HepG2 (cell line): Measurements from ENCODE around the gene METTL26. TPM values are rescaled to one million over a fixed set of nuclear protein-coding genes. Genes with fewer than 3 reads are reported as not detected.

ENCODE experiments used
- AHR ChIP-seq: IDR thresholded peaks from 2 replicates; pipeline ENCODE4 v1.6.1; 2018; ENCODE audit warnings: missing genetic modification reagents, missing compliant biosample characterization
- BRCA1 ChIP-seq: sonication (generic); formaldehyde crosslinking; IDR thresholded peaks from 2 replicates; pipeline ENCODE4 v1.4.0; 2020; ENCODE audit warnings: missing genetic modification reagents
- CREM ChIP-seq, 2 experiments: sonication (generic) in 1 of 2; formaldehyde crosslinking in 1 of 2; IDR thresholded peaks; 2 replicates each; pipeline versions ENCODE4 v1.4.0 to v1.6.1; 2016 to 2020; ENCODE audit warnings: antibody characterized with exemption in 1 of 2, mild to moderate bottlenecking in 1 of 2, missing genetic modification reagents in 1 of 2
- DBP ChIP-seq: sonication (generic); formaldehyde crosslinking; IDR thresholded peaks from 2 replicates; pipeline ENCODE4 v1.4.0; 2020; ENCODE audit warnings: missing genetic modification reagents; ENCODE audit errors: not compliant biosample characterization
- EED ChIP-seq: sonication (generic); formaldehyde crosslinking; IDR thresholded peaks from 2 replicates; pipeline ENCODE4 v1.5.0; 2020; ENCODE audit warnings: mild to moderate bottlenecking, missing genetic modification reagents
- GTF3A ChIP-seq: sonication (generic); formaldehyde crosslinking; conservative IDR thresholded peaks from 2 replicates; pipeline ENCODE4 v1.4.0; 2020; ENCODE audit warnings: mild to moderate bottlenecking, missing genetic modification reagents
- KDM6A ChIP-seq: IDR thresholded peaks from 2 replicates; pipeline ENCODE4 v1.6.1; 2016; ENCODE audit warnings: low read depth
- MAF1 ChIP-seq: sonication (generic); formaldehyde crosslinking; IDR thresholded peaks from 2 replicates; pipeline ENCODE4 v1.5.0; 2020; ENCODE audit warnings: missing genetic modification reagents, borderline replicate concordance
- MAX ChIP-seq: IDR thresholded peaks from 2 replicates; pipeline ENCODE4 v1.6.1; 2012; ENCODE audit warnings: inconsistent platforms
- NCOR1 ChIP-seq: fragments of 200-600 bp; sonication (generic); IDR thresholded peaks from 2 replicates; pipeline ENCODE4 v1.7.0; 2017; ENCODE audit warnings: antibody characterized with exemption, low read length, borderline replicate concordance
- PPARG ChIP-seq: conservative IDR thresholded peaks from 2 replicates; pipeline ENCODE4 v1.6.1; 2016; ENCODE audit warnings: missing biosample characterization, missing genetic modification reagents
- RERE ChIP-seq: IDR thresholded peaks from 2 replicates; pipeline ENCODE4 v1.6.1; 2016; ENCODE audit warnings: low read depth, missing genetic modification reagents, missing compliant biosample characterization
- SSRP1 ChIP-seq: IDR thresholded peaks from 2 replicates; pipeline ENCODE4 v1.6.1; 2016; ENCODE audit warnings: control low read depth
- STAT6 ChIP-seq: sonication (generic); formaldehyde crosslinking; IDR thresholded peaks from 2 replicates; pipeline ENCODE4 v1.4.0; 2020; ENCODE audit warnings: missing genetic modification reagents, mild to moderate bottlenecking, borderline replicate concordance
- TBL1XR1 ChIP-seq: fragments of 150-350 bp; IDR thresholded peaks from 2 replicates; pipeline ENCODE4 v1.6.1; 2014; ENCODE audit warnings: borderline replicate concordance, low read length; ENCODE audit not compliant: partially characterized antibody
- TGIF2 ChIP-seq: IDR thresholded peaks from 2 replicates; pipeline ENCODE4 v1.6.1; 2016; ENCODE audit warnings: control low read depth, missing compliant biosample characterization
- U2AF2 ChIP-seq: fragments of 200-400 bp; formaldehyde crosslinking; IDR thresholded peaks from 2 replicates; pipeline ENCODE4 v1.6.1; 2017; ENCODE audit warnings: low read depth, mild to moderate bottlenecking, low read length
- ZFP36L1 ChIP-seq: sonication (generic); formaldehyde crosslinking; IDR thresholded peaks from 2 replicates; pipeline ENCODE4 v1.8.0; 2022; ENCODE audit warnings: mild to moderate bottlenecking, missing genetic modification reagents, moderate library complexity
- ZNF292 ChIP-seq: sonication (generic); formaldehyde crosslinking; IDR thresholded peaks from 2 replicates; pipeline ENCODE4 v1.8.1; 2022; ENCODE audit warnings: mild to moderate bottlenecking, low read depth, missing genetic modification reagents, borderline replicate concordance
- ZNF3 ChIP-seq: IDR thresholded peaks from 2 replicates; pipeline ENCODE4 v1.7.0; 2017; ENCODE audit warnings: inconsistent platforms
- ZSCAN25 ChIP-seq: sonication (generic); formaldehyde crosslinking; IDR thresholded peaks from 2 replicates; pipeline ENCODE4 v1.8.0; 2022; ENCODE audit warnings: mild to moderate bottlenecking, missing genetic modification reagents
- polyA plus RNA-seq, 8 experiments: library from polyadenylated mRNA; depleted of rRNA in 3 of 8; stranded (reverse) in 7 of 8; unstranded in 1 of 8; fragments of >200 nt; fragmentation: Illumina TruSeq in 4 of 8; extraction: Trizol in 4 of 8; gene quantifications; 2 replicates each; pipeline versions ENCODE4 v1.2.1 to v1.2.3, GENCODE V29; 2011 to 2016; ENCODE audit warnings: low read depth in 4 of 8, missing spikeins in 1 of 8, mixed read lengths in 1 of 8; ENCODE audit not compliant: insufficient read depth in 1 of 8
- total RNA-seq, 5 experiments: library from RNA; depleted of rRNA; stranded (reverse); fragments of >200 nt; fragmentation: Illumina TruSeq; extraction: Trizol; gene quantifications; 2 replicates each; pipeline ENCODE4 v1.2.3, GENCODE V29; 2016; ENCODE audit warnings: low read depth in 1 of 5

The METTL26 gene
- total and polyA plus RNA-seq, 2 of the 13 experiments (the other 11 are each of a cell fraction or from before 2014, with no cell fraction given) = 65.5 to 70.1 TPM

GRCh38 chr16:648781-649589 is 12.9 kb upstream of the METTL26 start, which contains the start of gene WDR90 (continued):
- TF ChIP-seq MAX (peak; percentile 91), AHR (no peak; the same call in 1 of the 2 replicates), PPARG (CRISPR knock-in tag) (peak; percentile 78), NCOR1 (no peak), ZNF3 (CRISPR knock-in tag) (no peak), SSRP1 (CRISPR knock-in tag) (no peak), GTF3A (CRISPR knock-in tag) (0 out of 2 replicates have a peak, but pooled peaks have one; percentile 86), KDM6A (no peak), BRCA1 (CRISPR knock-in tag) (no peak), EED (CRISPR knock-in tag) (peak; percentile 53; the same call in 1 of the 2 replicates), U2AF2 (no peak), STAT6 (peak; percentile 60; the same call in 1 of the 2 replicates), CREM (IDR thresholded peaks at IDR 0.05) (peak; percentile 44; the same call in 1 of the 2 replicates), CREM (CRISPR knock-in tag; IDR thresholded peaks at IDR 0.05) (peak; percentile 15; the same call in 1 of the 2 replicates), TBL1XR1 (no peak), MAF1 (CRISPR knock-in tag) (no peak; the same call in 1 of the 2 replicates), RERE (CRISPR knock-in tag) (no peak), DBP (CRISPR knock-in tag) (no peak), ZNF292 (CRISPR knock-in tag) (no peak), ZSCAN25 (CRISPR knock-in tag) (peak; percentile 49; the same call in 1 of the 2 replicates), TGIF2 (CRISPR knock-in tag) (peak; percentile 57; the same call in 1 of the 2 replicates), ZFP36L1 (CRISPR knock-in tag) (no peak)
